ENCODE measurements around the gene H6PD.

DNA sequence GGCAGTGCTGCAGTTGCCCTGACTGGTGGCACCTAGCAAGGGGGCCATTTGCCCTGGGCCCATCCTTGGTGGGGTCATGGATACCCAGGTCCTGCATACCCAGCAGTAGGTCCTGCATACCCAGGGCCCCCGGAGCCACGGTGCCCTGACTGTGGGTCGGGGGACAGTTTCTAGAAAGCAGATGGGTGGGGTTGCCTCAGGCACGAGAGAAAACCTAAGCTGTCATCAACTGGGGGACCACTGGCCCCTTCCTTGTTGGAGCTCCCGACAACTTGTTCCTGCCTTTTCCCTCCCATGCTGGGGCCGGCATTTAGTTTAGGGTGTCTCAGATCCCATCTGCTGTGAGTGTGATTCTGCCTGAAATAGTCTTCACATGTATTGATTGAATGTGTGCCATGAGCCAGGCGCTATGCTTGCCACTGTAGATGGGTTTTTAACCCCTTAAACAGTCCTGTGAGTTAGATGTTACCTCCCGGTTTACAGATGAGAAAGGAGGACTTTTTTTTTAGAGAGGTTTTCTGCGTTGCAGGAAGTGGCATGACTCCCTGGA is 73.7 kb downstream of the H6PD start:
- TF ChIP-seq CREB5 (CRISPR knock-in tag; IDR thresholded peaks at IDR 0.05; ENCODE audit: low read depth) (no peak), TOX (CRISPR knock-in tag; IDR thresholded peaks at IDR 0.05; ENCODE audit: borderline replicate concordance) (no peak), ZNF70 (CRISPR knock-in tag; IDR thresholded peaks at IDR 0.05) (no peak), ESRRG (CRISPR knock-in tag; IDR thresholded peaks at IDR 0.05) (no peak), OSR1 (CRISPR knock-in tag; IDR thresholded peaks at IDR 0.05) (no peak), RARB (CRISPR knock-in tag; IDR thresholded peaks at IDR 0.05) (no peak)
- TF ChIP-seq, protein P1, sequence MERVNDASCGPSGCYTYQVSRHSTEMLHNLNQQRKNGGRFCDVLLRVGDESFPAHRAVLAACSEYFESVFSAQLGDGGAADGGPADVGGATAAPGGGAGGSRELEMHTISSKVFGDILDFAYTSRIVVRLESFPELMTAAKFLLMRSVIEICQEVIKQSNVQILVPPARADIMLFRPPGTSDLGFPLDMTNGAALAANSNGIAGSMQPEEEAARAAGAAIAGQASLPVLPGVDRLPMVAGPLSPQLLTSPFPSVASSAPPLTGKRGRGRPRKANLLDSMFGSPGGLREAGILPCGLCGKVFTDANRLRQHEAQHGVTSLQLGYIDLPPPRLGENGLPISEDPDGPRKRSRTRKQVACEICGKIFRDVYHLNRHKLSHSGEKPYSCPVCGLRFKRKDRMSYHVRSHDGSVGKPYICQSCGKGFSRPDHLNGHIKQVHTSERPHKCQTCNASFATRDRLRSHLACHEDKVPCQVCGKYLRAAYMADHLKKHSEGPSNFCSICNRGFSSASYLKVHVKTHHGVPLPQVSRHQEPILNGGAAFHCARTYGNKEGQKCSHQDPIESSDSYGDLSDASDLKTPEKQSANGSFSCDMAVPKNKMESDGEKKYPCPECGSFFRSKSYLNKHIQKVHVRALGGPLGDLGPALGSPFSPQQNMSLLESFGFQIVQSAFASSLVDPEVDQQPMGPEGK (CRISPR knock-in tag; IDR thresholded peaks at IDR 0.05; ENCODE audit: borderline replicate concordance): no peak

Data from SK-N-SH treated with all-trans-retinoic acid at 6 μM for 48 hours (cell line).